Stimulated activated CD4-positive, alpha-beta T cell treated with anti-CD3 and anti-CD28 coated beads, Interleukin-1b, Interleukin-23, amount 100 ng/mL, for 24 hours (primary cell): ENCODE measurements around the gene FES.
"Not testable (repeated sequence)": the region's sequence is repeated elsewhere in the genome, so short reads cannot be mapped to it uniquely, and the experiment has no call there.

ENCODE experiments used
- DNase-seq, 4 experiments: peaks; one replicate each; pipeline ENCODE4 v3.0.0-alpha.2; 2020; ENCODE audit warnings: low read depth in 4 of 4, low spot score in 1 of 4

Gene FES

GRCh38 chr15:90890839-90891238 lies 6.5 kb downstream of the FES start:
- DNase-seq = no peak

GRCh38 chr15:90891346-90891949 lies 7.1 kb downstream of the FES start:
- no peak for DNase-seq

- no peak for DNase-seq
These were observed 7.7 kb downstream of the FES start for GRCh38 chr15:90892023-90892422.

GRCh38 chr15:90892498-90893174 lies 8.3 kb downstream of the FES start:
- no peak for DNase-seq

GRCh38 chr15:90893175-90894090 lies 9.1 kb downstream of the FES start:
- DNase-seq = no peak

- no peak for DNase-seq
These were observed 11.3 kb downstream of the FES start for GRCh38 chr15:90895571-90896117.

GRCh38 chr15:90897131-90897655 lies 12.9 kb downstream of the FES start:
- DNase-seq = not testable (repeated sequence)

- no peak for DNase-seq
These were observed 17.1 kb downstream of the FES start for GRCh38 chr15:90901175-90902039.

GRCh38 chr15:90902040-90902839 lies 17.9 kb downstream of the FES start:
- peak; percentile 36 to 63 (median 46) for DNase-seq

GRCh38 chr15:90902840-90903732 lies 18.8 kb downstream of the FES start, which contains the start of gene MAN2A2:
TSS of gene MAN2A2 (plus strand) at chr15:90903302. CDS start at chr15:90904208, 906 bp downstream.
- peak; percentile 54 to 77 (median 68) for DNase-seq

GRCh38 chr15:90903733-90904536 lies 19.6 kb downstream of the FES start:
- DNase-seq = no peak

- no peak for DNase-seq
These were observed 20.4 kb downstream of the FES start for GRCh38 chr15:90904746-90905145.

- no peak for DNase-seq
These were observed 21.2 kb downstream of the FES start for GRCh38 chr15:90905306-90906180.

GRCh38 chr15:90906181-90906849 lies 22.0 kb downstream of the FES start:
- DNase-seq = no peak

- no peak for DNase-seq
These were observed 22.9 kb downstream of the FES start for GRCh38 chr15:90907051-90907660.
